ENCODE results near the gene SHISA6.

The SHISA6 gene

DNA sequence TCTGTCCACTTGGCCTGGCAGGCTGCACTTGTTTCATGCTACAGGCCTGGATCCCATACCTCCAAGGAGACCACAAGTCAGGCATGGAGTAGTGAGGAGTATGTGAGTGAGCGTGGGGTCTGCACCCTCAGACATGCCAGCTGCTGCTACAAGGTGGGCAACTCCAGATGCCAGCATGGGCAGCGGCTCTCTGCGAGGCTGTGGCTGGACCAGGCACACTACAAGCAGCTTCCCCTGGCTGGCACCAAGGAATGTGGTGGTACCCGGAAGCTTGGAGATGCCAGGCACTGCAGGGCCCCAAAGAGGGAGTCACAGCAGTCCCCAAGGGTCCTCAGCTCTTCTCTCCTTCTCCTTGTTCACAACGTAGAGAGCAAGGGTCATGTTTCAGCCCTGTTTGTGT, 341.2 kb downstream of the SHISA6 start:
- Mint-ChIP-seq H3K4me1 (no peaks in the 10 kb centered on the region), H3K36me3 (no peaks in the 10 kb centered on the region), H3K27me3 (no peaks in the 10 kb centered on the region), H3K4me3 (no peak overlapping the region), H3K27ac (no peak overlapping the region), H3K9me3 (peaks cover 8% of the 10 kb centered on the region)
- CTCF ChIA-PET = no interaction called here
- no peak for DNase-seq

DNA sequence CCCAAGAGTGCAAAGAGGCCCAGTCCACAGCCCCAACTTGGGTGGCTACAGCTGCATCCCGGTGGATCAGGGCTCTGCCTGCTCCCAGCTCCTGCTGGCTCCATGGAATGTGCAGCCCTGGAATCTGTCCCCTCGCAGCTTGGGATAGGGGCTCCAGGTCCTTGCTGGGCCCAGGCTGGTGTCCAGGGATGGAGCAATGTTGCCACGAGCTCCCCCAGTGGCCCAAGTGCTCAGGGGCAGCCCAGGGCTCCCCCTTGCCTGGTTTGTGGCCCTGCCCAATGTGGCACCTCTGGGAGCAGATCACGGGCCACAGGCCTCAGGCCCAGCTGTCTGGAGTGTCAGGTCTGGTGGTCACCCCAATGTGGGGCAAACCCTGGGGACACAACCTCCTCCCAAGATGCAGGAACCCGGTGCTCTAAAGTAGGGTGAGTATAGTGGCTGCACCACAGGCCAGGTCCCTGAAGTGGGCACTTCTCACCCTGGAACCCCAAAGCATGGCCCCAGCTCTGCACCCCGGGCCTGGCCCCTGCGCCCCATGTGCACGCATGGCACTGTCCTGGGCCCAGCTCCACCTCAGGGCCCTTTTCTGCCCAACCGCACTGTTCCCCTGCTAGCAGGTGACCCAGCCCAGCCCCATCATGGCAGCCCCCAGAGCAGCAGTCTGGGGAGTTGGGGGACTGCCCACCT, 342.4 kb downstream of the SHISA6 start:
- no peaks in the 10 kb centered on the region for H3K36me3 Mint-ChIP-seq
- no peaks in the 10 kb centered on the region for H3K27me3 Mint-ChIP-seq
- H3K27ac Mint-ChIP-seq = no peak overlapping the region
- peaks cover 10% of the 10 kb centered on the region for H3K9me3 Mint-ChIP-seq
- no peak for DNase-seq
- CTCF ChIA-PET = no interaction called here
- no peak overlapping the region for H3K4me3 Mint-ChIP-seq
- no peaks in the 10 kb centered on the region for H3K4me1 Mint-ChIP-seq

DNA sequence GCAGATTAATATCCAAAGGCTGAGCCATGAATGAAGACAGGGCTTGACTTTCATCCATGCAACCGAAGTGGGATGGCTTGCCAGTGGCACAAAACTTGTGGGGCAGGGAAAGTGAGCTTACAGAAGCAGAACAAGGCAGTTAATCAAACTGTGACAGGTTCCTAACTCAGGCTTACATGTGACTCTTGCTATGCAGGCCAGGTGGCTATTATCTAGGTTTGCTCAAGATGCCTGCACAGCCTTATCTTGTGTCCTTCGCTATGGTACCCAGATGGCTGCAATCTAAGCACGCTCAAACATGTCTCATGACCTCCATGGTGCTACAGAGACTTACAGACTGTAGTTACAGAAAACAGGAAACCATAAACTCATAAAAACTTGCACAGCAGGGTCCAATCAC, 348.7 kb downstream of the SHISA6 start:
- CTCF ChIA-PET = no interaction called here
- no peaks in the 10 kb centered on the region for H3K27me3 Mint-ChIP-seq
- H3K4me3 Mint-ChIP-seq = no peak overlapping the region

DNA sequence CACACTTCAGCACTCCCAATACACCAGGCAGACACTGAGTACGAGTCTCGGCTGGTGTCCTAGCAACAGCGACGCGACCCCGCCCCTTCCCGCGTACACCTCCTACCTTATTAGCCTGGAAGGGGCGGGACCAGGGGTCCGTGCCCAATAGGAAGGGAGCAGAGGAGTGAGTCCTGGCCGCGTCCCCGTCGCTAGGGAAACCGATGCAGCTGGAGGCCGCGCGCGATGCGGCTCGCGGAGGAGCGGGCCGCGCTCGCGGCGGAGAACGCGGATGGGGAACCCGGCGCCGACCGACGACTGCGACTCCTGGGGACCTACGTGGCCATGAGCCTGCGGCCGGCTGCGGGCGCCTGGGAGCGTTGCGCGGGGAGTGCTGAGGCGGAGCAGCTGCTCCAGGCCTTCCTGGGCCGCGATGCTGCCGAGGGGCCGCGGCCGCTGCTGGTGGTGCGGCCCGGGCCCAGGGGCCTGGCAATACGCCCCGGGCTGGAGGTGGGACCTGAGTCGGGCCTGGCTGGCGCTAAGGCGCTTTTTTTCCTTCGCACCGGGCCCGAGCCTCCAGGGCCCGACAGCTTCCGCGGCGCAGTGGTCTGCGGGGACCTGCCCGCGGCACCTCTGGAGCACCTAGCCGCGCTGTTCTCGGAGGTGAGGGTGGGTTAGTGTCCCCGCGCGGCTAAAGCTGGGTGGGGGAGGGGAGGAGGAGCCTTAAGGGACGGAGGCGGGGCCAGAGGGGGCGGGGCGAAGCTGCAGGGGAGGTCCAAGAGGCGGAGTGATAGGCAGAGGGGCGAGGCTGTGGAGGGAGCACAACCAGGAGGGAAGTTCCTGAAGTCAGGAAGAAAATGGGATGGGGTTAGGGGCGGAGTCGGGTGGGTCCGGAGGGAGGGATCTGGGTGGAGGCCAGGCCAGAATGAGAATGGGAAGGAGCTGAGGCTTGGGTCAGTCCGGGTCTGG, 357.5 kb downstream of the SHISA6 start, which contains the start of gene DNAH9:
DNAH9 (plus strand) TSS at position 197 of the 948 bp plus-strand sequence; CDS start at position 226, 29 bp downstream.
- peak; percentile 42 for DNase-seq
- CTCF ChIA-PET = no interaction called here
- Mint-ChIP-seq H3K36me3 (no peaks in the 10 kb centered on the region), H3K27me3 (peaks cover 13% of the 10 kb centered on the region), H3K27ac (no peak within 1 kb of the TSS), H3K9me3 (no peaks in the 10 kb centered on the region), H3K4me3 (no peak within 1 kb of the TSS), H3K4me1 (no peaks in the 10 kb centered on the region)

More for the DNA sequence above, 348.7 kb downstream of the SHISA6 start:
- Mint-ChIP-seq H3K27ac (no peak overlapping the region), H3K36me3 (no peaks in the 10 kb centered on the region), H3K4me1 (no peaks in the 10 kb centered on the region), H3K9me3 (peaks cover 7% of the 10 kb centered on the region)
- DNase-seq = no peak

DNA sequence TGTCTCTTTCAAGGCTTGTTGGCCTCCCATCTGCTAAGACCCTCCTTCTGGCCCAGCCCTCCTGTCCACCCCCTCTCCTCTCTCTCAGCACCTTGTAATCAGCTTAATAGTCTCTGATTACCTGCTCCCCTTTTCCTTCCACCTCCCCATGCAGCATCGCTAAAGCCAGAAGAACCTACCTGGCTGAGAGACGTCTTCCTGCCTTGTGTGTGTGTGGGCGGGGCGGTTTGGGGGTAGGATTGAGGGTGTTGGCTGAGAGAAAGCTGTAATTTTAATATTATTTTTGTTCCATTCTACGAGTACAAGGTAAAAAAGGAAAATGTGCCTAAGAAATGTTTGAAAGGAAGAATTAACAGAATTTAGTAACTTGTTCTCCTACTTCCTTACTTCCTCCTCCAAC, 360.6 kb downstream of the SHISA6 start:
- Mint-ChIP-seq H3K4me3 (no peak overlapping the region), H3K36me3 (no peaks in the 10 kb centered on the region), H3K27me3 (peaks cover 13% of the 10 kb centered on the region), H3K4me1 (no peaks in the 10 kb centered on the region), H3K27ac (no peak overlapping the region), H3K9me3 (no peaks in the 10 kb centered on the region)
- DNase-seq = no peak
- CTCF ChIA-PET = interaction anchor here (0.7 kb wide), 1 partner anchor 14 kb away, joined by 3 read pairs; no protein-coding TSS in a partner anchor

DNA sequence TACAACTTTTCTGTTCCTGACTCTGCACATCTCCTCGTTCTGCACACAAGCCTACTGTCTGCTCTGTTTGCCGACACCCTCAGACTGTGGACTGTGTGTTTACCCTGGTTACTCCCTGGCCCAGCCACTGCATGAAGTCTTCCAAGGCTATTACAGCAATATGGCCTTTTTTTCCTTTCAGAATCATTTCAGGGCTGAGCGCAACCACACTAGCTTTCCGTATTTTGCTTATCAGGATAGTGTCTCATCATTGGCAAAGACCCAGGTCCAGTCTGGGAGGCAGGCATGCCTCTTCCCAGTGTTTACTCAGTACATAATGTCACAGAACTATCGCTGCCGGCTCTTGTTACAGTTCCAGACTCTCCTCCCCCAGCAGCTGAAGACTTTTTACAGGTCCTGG, 367.4 kb downstream of the SHISA6 start:
- Mint-ChIP-seq H3K9me3 (no peaks in the 10 kb centered on the region), H3K4me1 (no peaks in the 10 kb centered on the region), H3K4me3 (no peak overlapping the region), H3K27me3 (no peaks in the 10 kb centered on the region), H3K36me3 (no peaks in the 10 kb centered on the region), H3K27ac (no peak overlapping the region)
- CTCF ChIA-PET = no interaction called here
- DNase-seq = no peak

- Mint-ChIP-seq H3K4me3 (no peak overlapping the region), H3K27ac (no peak overlapping the region), H3K4me1 (no peaks in the 10 kb centered on the region), H3K9me3 (no peaks in the 10 kb centered on the region), H3K27me3 (no peaks in the 10 kb centered on the region), H3K36me3 (no peaks in the 10 kb centered on the region)
- no peak for DNase-seq
- CTCF ChIA-PET = no interaction called here
Measured at GRCh38 chr17:11610999-11611566, 370.1 kb downstream of the SHISA6 start.

DNA sequence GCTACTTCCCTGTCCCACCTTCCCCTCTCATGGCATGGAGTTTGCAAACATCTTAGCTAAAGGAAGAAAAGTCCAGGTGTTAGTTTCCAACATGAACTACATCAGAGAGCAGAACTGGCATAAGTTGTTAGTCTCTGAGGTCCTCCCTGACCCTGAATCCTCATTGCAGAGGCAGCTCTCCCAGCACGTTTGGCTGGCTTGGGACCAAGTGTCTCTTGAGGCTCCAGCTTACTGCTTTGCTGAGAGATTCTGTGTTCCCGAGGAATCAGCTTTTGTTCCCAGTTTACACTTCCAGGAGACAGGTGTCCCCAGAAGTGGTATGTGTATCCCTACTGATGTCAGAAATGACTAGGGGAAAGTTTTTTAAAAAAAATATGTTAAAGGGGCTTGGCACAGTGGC, 371.9 kb downstream of the SHISA6 start:
- DNase-seq = no peak
- H3K27me3 Mint-ChIP-seq = no peaks in the 10 kb centered on the region
- H3K4me1 Mint-ChIP-seq = no peaks in the 10 kb centered on the region
- no peaks in the 10 kb centered on the region for H3K9me3 Mint-ChIP-seq
- H3K27ac Mint-ChIP-seq = no peak overlapping the region
- no peaks in the 10 kb centered on the region for H3K36me3 Mint-ChIP-seq
- CTCF ChIA-PET = interaction anchor here (0.7 kb wide), 1 partner anchor 75 kb away, joined by 3 read pairs; no protein-coding TSS in a partner anchor
- no peak overlapping the region for H3K4me3 Mint-ChIP-seq
